Endothelial cell (in vitro differentiated cells): ENCODE data around the gene MRPS9. TPM values are rescaled to one million over a fixed set of nuclear protein-coding genes. Genes with fewer than 3 reads are reported as not detected.

ENCODE experiments used
- DNase-seq: peaks from one replicate; pipeline ENCODE4 v3.0.0; 2021; ENCODE audit warnings: low spot score
- H3K27ac Mint-ChIP-seq: one replicate; pipeline ENCODE4 v1.8.0; 2021; ENCODE audit warnings: mixed read lengths, inconsistent platforms; ENCODE audit not compliant: unreplicated experiment
- H3K27me3 Mint-ChIP-seq: one replicate; pipeline ENCODE4 v1.8.0; 2021; ENCODE audit warnings: mild to moderate bottlenecking, moderate library complexity, mixed read lengths, inconsistent platforms; ENCODE audit not compliant: unreplicated experiment
- H3K36me3 Mint-ChIP-seq: one replicate; pipeline ENCODE4 v1.8.0; 2021; ENCODE audit warnings: mild to moderate bottlenecking, low read depth, mixed read lengths, inconsistent platforms; ENCODE audit not compliant: unreplicated experiment
- H3K4me1 Mint-ChIP-seq: one replicate; pipeline ENCODE4 v1.8.0; 2021; ENCODE audit warnings: mild to moderate bottlenecking, mixed read lengths, inconsistent platforms; ENCODE audit not compliant: unreplicated experiment
- H3K4me3 Mint-ChIP-seq: one replicate; pipeline ENCODE4 v1.8.0; 2021; ENCODE audit warnings: mild to moderate bottlenecking, mixed read lengths, inconsistent platforms; ENCODE audit not compliant: unreplicated experiment
- H3K9me3 Mint-ChIP-seq: one replicate; pipeline ENCODE4 v1.8.0; 2021; ENCODE audit warnings: mixed read lengths, inconsistent platforms; ENCODE audit not compliant: unreplicated experiment
- long read RNA-seq: library from polyadenylated mRNA; unstranded; transcript quantifications from one replicate; pipeline ENCODE4 v2.0.0, GENCODE V29; 2020; ENCODE audit not compliant: unreplicated experiment
- total RNA-seq: library from RNA; stranded (reverse); fragmentation: NEBNext Ultra II Directional; extraction: Animal tissue kit (Norgen Biotek cat#: 25700); gene quantifications from one replicate; pipeline ENCODE4 v1.2.1, GENCODE V29; 2021; ENCODE audit not compliant: unreplicated experiment
- TF ChIP-seq, protein P1 (sequence below): fragments of 200-600 bp; sonication (generic); IDR thresholded peaks from one replicate; pipeline ENCODE4 v1.5.0; 2021; ENCODE audit warnings: antibody characterized with exemption; ENCODE audit not compliant: unreplicated experiment

MRPS9 gene
- total RNA-seq = 27.3 TPM
- long read RNA-seq, transcript MRPS9-201 (11 exons, 1,500 nt) = major isoform, 25 of 31 reads
- long read RNA-seq, partial matches to known transcripts = 0 of 31 reads
- long read RNA-seq, other reads (novel, unspliced or antisense) = 6 of 31 reads

DNA sequence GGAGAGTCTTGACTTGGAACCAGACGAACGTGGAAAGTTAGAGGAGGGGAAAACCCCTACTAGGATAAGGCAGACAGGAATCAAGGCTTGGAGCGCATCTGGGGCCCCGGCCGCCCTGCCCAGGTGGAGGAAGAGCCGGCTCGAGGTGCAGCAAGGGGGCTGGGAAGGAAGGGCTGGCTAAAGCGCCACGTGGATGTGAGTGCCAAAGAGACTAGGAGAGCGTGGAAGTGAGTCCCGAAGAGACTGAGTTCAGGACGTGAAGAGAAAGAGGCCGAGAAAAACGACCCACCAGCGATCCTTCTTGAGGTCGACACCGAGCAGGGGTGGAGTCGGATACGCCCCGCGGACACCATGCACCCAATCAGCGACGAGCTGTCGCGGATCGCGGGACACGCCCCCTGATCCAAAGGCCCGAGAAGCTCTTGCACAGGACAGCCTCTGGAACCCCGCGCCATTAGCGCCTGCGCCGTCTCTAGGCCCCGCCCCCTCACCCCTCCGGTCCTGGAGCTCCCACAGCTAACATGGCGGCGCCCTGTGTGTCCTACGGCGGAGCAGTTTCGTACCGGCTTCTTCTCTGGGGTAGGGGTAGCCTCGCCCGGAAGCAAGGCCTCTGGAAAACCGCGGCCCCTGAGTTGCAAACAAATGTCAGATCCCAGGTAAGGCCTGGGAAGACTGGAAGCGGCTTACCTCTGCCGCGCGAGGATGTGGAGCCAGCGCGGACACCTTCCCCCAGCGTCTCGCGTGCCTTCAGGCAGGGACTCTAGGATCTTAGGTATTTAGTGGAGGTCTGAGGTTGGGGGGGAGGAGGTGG is at the start of gene MRPS9:
Gene MRPS9 (plus strand): TSS at position 498 of the 811 bp plus-strand sequence. CDS start 24 bp downstream, at position 522.
- H3K27ac Mint-ChIP-seq = peak within 1 kb of the TSS; percentile 83
- no peaks in the 10 kb centered on the region for H3K9me3 Mint-ChIP-seq
- DNase-seq = peak; percentile 97
- H3K27me3 Mint-ChIP-seq = peaks cover 3% of the 10 kb centered on the region
- no peaks in the 10 kb centered on the region for H3K36me3 Mint-ChIP-seq
- H3K4me3 Mint-ChIP-seq = peak within 1 kb of the TSS; percentile 97
- TF ChIP-seq, protein P1, sequence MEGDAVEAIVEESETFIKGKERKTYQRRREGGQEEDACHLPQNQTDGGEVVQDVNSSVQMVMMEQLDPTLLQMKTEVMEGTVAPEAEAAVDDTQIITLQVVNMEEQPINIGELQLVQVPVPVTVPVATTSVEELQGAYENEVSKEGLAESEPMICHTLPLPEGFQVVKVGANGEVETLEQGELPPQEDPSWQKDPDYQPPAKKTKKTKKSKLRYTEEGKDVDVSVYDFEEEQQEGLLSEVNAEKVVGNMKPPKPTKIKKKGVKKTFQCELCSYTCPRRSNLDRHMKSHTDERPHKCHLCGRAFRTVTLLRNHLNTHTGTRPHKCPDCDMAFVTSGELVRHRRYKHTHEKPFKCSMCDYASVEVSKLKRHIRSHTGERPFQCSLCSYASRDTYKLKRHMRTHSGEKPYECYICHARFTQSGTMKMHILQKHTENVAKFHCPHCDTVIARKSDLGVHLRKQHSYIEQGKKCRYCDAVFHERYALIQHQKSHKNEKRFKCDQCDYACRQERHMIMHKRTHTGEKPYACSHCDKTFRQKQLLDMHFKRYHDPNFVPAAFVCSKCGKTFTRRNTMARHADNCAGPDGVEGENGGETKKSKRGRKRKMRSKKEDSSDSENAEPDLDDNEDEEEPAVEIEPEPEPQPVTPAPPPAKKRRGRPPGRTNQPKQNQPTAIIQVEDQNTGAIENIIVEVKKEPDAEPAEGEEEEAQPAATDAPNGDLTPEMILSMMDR = no peak
- peaks cover 13% of the 10 kb centered on the region for H3K4me1 Mint-ChIP-seq

DNA sequence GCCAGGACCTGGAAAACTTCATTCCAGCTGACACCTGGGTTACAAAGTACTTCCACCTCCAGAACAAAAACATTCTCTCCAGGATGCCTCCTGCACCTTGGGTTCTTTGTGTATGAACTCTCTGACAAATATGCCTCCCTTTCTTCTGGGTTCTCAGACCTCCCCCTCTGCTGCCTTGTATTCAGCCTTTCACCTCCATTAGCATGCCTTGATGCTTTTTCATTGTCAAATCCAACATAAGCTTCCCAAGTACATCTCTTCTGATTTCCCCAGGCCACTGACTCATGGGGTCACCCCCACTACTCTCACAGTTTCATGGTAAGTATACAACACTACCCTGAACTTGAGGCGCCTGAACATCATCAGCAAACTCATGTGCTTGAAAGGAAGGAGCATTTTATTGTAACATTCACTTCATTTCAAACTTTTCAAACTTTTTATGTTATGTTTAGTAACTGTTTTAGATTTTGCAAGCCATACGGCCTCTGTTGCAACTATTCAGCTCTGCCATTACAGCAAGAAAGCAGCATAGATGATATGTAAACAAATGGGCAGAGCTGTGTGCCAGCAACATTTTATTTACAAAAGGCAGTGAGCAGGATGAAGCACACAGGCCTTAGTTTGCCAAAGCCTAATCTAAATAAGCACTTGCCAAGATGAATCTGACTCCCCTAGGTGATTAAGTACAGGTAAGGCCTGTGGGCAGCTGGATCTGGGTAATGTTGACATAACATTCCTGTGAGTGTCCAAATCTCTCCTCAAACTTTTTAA is 32.5 kb upstream of the MRPS9 start:
- Mint-ChIP-seq H3K4me1 (peaks cover 6% of the 10 kb centered on the region), H3K27ac (no peak overlapping the region), H3K9me3 (no peaks in the 10 kb centered on the region), H3K27me3 (no peaks in the 10 kb centered on the region), H3K4me3 (no peak overlapping the region), H3K36me3 (no peaks in the 10 kb centered on the region)
- DNase-seq = no peak
- TF ChIP-seq, protein P1 = no peak

DNA sequence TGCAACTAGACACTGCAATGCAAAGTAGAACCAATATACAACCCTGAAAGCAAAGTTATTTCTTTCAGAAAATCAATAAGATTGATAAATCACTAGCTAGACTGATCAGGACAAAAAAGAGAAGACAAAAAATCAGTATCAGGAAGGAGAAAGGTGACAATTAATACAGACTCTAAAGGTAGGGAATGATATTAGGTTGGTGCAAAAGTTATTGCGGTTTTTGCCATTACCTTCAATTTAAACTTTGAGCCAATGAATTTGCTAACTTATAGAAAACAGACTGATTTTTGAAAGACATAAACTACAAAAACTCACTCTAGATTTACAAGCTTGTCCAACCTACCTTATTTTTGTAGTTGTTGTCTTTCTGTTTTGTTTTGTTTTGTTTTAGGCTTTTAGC is 30.5 kb upstream of the MRPS9 start:
- no peaks in the 10 kb centered on the region for H3K36me3 Mint-ChIP-seq
- no peaks in the 10 kb centered on the region for H3K9me3 Mint-ChIP-seq
- no peaks in the 10 kb centered on the region for H3K4me1 Mint-ChIP-seq
- no peak for DNase-seq
- TF ChIP-seq, protein P1 = no peak
- H3K27me3 Mint-ChIP-seq = no peaks in the 10 kb centered on the region
- no peak overlapping the region for H3K4me3 Mint-ChIP-seq
- no peak overlapping the region for H3K27ac Mint-ChIP-seq

DNA sequence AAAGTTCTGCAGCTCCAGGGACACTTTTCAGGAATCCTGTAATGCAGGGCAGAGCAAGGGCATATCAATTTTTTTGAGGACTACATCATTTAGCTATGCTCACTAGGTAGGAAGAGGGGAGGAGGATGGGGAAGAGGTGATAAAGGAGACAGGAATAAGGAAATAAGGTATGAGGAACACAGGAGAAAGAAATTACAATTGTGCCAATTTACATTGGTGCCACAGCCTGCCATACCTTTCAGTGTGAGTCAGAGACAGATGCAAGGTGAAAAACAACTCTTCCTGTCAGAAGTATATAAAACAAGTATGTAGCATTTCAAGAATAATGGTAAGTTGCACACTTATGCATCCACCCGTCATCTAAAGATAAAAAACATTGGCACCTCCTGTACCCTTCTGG is 5.4 kb upstream of the MRPS9 start:
- Mint-ChIP-seq H3K4me3 (no peak overlapping the region), H3K36me3 (peaks cover 4% of the 10 kb centered on the region), H3K4me1 (peaks cover 4% of the 10 kb centered on the region), H3K27me3 (no peaks in the 10 kb centered on the region), H3K9me3 (peaks cover 7% of the 10 kb centered on the region), H3K27ac (no peak overlapping the region)
- TF ChIP-seq, protein P1 = no peak
- DNase-seq = no peak
